SK-N-SH treated with all-trans-retinoic acid at 6 μM for 48 hours (cell line): Measurements from ENCODE around the gene UBAP1L.
"Not testable (repeated sequence)": the region's sequence is repeated elsewhere in the genome, so short reads cannot be mapped to it uniquely, and the experiment has no call there.

ENCODE experiments used
- ATAC-seq: fragments of 200-7000 bp; cut with Tn5 transposase; 3 replicates; pipeline ENCODE4 v1.9.1; 2020; ENCODE audit warnings: mild to moderate bottlenecking, moderate library complexity
- ARNTL ChIP-seq: fragments of 450-650 bp; formaldehyde crosslinking; IDR thresholded peaks from 2 replicates; pipeline ENCODE4 v1.5.0; 2020; ENCODE audit warnings: low read depth, mild to moderate bottlenecking, moderate library complexity, borderline replicate concordance
- BACH2 ChIP-seq: fragments of 250-450 bp; sonication (Bioruptor Pico); IDR thresholded peaks from 2 replicates; pipeline ENCODE4 v1.9.0; 2021; ENCODE audit warnings: mild to moderate bottlenecking, borderline replicate concordance
- ESRRG ChIP-seq: fragments of 250-450 bp; sonication (Bioruptor Pico); IDR thresholded peaks from 2 replicates; pipeline ENCODE4 v1.6.1; 2021; ENCODE audit warnings: mild to moderate bottlenecking
- OSR1 ChIP-seq: fragments of 250-450 bp; sonication (Bioruptor Pico); IDR thresholded peaks from 2 replicates; pipeline ENCODE4 v1.8.0; 2022; ENCODE audit warnings: moderate library complexity, mild to moderate bottlenecking, inconsistent platforms
- PPARA ChIP-seq: fragments of 250-450 bp; sonication (Bioruptor Pico); IDR thresholded peaks from 2 replicates; pipeline ENCODE4 v1.5.0; 2020; ENCODE audit warnings: mild to moderate bottlenecking, borderline replicate concordance
- RARB ChIP-seq: fragments of 250-450 bp; sonication (Bioruptor Pico); IDR thresholded peaks from 2 replicates; pipeline ENCODE4 v1.8.0; 2021; ENCODE audit warnings: mild to moderate bottlenecking, moderate library complexity
- TCF4 ChIP-seq: fragments of 250-450 bp; sonication (Bioruptor Pico); IDR thresholded peaks from 2 replicates; pipeline ENCODE4 v1.8.0; 2021; ENCODE audit warnings: mild to moderate bottlenecking, moderate library complexity, borderline replicate concordance
- ZFP3 ChIP-seq: fragments of 250-450 bp; sonication (Bioruptor Pico); IDR thresholded peaks from 2 replicates; pipeline ENCODE4 v1.5.0; 2020; ENCODE audit warnings: mild to moderate bottlenecking, moderate library complexity
- ZFP30 ChIP-seq: fragments of 450-650 bp; formaldehyde crosslinking; IDR thresholded peaks from 2 replicates; pipeline ENCODE4 v1.5.0; 2022; ENCODE audit warnings: mild to moderate bottlenecking, moderate library complexity
- ZNF70 ChIP-seq: fragments of 450-650 bp; formaldehyde crosslinking; IDR thresholded peaks from 2 replicates; pipeline ENCODE4 v1.5.0; 2020; ENCODE audit warnings: mild to moderate bottlenecking, moderate library complexity
- ZNF8 ChIP-seq: fragments of 450-650 bp; formaldehyde crosslinking; IDR thresholded peaks from 2 replicates; pipeline ENCODE4 v1.5.0; 2020; ENCODE audit warnings: mild to moderate bottlenecking, moderate library complexity
- TF ChIP-seq, protein P1 (sequence below): fragments of 250-450 bp; sonication (Bioruptor Pico); IDR thresholded peaks from 2 replicates; pipeline ENCODE4 v1.8.0; 2020; ENCODE audit warnings: mild to moderate bottlenecking, moderate library complexity, borderline replicate concordance
- TF ChIP-seq, protein P2 (sequence below): fragments of 250-450 bp; sonication (Bioruptor Pico); IDR thresholded peaks from 2 replicates; pipeline ENCODE4 v1.5.1; 2020; ENCODE audit warnings: low read depth, mild to moderate bottlenecking, moderate library complexity
- TF ChIP-seq, protein P3 (sequence below): fragments of 250-450 bp; sonication (Bioruptor Pico); IDR thresholded peaks from 2 replicates; pipeline ENCODE4 v1.5.1; 2021; ENCODE audit warnings: mild to moderate bottlenecking, moderate library complexity
- TF ChIP-seq, protein P4 (sequence below): fragments of 250-450 bp; sonication (Bioruptor Pico); IDR thresholded peaks from 2 replicates; pipeline ENCODE4 v1.5.0; 2020; ENCODE audit warnings: mild to moderate bottlenecking, moderate library complexity

Gene UBAP1L

DNA sequence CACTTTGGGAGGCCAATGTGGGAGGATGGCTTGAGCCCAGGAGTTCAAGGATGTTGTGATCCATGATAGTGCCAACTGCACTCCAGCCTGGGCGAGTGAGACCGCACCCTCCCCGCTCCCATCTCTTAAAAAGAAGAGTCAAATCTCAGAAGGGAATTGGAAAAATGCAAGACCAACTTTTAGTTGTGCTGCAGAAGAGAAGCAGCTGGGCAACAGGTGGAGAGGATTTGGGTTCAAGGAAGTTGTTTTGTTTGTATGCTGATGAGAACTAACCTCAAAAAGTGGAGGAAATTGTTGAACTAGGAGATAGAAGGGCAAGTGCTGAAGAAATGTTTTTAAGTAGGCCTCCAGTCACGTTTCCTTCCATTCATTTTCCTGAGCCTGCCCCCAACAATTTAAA lies 31.4 kb upstream of the UBAP1L start (continued):
- TF ChIP-seq, protein P1, sequence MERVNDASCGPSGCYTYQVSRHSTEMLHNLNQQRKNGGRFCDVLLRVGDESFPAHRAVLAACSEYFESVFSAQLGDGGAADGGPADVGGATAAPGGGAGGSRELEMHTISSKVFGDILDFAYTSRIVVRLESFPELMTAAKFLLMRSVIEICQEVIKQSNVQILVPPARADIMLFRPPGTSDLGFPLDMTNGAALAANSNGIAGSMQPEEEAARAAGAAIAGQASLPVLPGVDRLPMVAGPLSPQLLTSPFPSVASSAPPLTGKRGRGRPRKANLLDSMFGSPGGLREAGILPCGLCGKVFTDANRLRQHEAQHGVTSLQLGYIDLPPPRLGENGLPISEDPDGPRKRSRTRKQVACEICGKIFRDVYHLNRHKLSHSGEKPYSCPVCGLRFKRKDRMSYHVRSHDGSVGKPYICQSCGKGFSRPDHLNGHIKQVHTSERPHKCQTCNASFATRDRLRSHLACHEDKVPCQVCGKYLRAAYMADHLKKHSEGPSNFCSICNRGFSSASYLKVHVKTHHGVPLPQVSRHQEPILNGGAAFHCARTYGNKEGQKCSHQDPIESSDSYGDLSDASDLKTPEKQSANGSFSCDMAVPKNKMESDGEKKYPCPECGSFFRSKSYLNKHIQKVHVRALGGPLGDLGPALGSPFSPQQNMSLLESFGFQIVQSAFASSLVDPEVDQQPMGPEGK (CRISPR knock-in tag) = no peak
- TF ChIP-seq OSR1 (CRISPR knock-in tag) (no peak), TCF4 (CRISPR knock-in tag) (no peak), ZFP3 (CRISPR knock-in tag) (no peak), PPARA (CRISPR knock-in tag) (no peak), ZFP30 (CRISPR knock-in tag) (no peak), ZNF8 (CRISPR knock-in tag) (no peak)
- TF ChIP-seq, protein P2, sequence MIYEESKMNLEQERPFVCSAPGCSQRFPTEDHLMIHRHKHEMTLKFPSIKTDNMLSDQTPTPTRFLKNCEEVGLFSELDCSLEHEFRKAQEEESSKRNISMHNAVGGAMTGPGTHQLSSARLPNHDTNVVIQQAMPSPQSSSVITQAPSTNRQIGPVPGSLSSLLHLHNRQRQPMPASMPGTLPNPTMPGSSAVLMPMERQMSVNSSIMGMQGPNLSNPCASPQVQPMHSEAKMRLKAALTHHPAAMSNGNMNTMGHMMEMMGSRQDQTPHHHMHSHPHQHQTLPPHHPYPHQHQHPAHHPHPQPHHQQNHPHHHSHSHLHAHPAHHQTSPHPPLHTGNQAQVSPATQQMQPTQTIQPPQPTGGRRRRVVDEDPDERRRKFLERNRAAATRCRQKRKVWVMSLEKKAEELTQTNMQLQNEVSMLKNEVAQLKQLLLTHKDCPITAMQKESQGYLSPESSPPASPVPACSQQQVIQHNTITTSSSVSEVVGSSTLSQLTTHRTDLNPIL = no peak

DNA sequence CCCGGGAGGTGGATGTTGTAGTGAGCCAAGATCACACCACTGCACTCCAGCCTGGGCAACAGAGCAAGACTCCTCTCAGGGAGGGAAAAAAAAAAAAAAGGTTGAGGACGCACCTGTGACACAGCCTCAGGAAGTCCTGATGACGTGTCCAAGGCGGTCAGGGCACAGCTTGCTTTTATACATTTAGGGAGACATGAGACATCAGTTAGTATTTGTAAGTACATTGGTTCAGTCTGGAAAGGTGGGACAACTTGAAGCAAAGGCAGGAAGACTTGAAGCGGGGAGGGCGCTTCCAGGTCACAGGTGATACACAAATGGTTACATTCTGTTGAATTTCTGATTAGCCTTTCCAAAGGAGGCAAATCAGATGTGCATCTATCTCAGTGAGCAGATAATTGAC lies 23.6 kb upstream of the UBAP1L start:
- not testable (repeated sequence) for ATAC-seq

DNA sequence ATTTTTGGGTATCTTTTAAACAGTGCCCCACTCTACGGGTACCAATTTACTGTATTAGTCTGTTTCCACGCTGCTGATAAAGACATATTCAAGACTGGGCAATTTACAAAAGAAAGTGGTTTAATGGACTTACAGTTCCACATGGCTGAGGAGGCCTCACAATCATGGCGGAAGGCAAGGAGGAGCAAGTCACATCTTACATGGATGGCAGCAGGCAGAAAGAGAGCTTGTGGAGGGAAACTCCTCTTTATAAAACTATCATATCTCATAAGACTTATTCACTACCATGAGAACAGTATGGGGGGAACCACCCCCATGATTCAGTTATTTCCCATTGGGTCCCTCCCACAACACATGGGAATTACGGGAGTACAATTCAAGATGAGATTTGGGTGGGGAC lies 22.9 kb upstream of the UBAP1L start:
- not testable (repeated sequence) for ATAC-seq

DNA sequence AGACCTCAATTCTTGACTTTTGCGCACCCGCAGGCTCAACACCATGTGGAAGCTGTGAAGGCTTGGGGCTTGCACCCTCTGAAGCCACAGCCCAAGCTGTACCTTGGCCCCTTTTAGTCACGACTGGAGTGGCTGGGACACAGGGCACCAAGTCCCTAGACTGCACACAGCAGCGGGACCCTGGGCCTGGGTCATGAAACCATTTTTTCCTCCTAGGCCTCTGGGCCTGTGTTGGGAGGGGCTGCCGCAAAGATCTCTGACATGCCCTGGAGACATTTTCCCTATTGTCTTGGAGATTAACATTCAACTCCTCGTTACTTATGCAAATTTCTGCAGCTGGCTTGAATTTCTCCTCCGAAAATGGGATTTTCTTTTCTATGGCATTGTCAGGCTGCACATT lies 22.1 kb upstream of the UBAP1L start:
- ATAC-seq = not testable (repeated sequence)

DNA sequence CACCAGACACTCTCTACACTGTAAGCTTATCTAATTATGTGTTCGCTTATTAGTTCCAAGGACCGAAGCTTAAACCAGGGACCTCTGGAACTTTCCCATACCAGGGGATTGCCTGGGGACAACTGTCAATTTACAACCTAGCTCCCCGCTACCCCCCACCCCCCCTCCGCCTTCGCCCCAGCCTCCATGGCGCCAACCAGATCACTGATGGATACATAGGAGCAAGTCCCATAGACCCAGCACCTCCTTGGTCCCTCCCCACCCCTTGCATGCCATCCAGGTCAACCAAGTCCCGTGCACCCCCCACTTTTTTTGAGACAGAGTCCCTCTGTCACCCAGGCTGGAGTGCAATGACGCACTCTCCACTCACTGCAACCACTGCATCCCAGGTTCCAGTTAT lies 19.5 kb upstream of the UBAP1L start:
- TF ChIP-seq, protein P1 (CRISPR knock-in tag) = no peak
- TF ChIP-seq TCF4 (CRISPR knock-in tag) (no peak), ARNTL (no peak), ZNF8 (CRISPR knock-in tag) (no peak), ZFP3 (CRISPR knock-in tag) (no peak), RARB (CRISPR knock-in tag) (no peak), ZFP30 (CRISPR knock-in tag) (no peak), ZNF70 (CRISPR knock-in tag) (no peak), ESRRG (CRISPR knock-in tag) (no peak)
- TF ChIP-seq, protein P3, sequence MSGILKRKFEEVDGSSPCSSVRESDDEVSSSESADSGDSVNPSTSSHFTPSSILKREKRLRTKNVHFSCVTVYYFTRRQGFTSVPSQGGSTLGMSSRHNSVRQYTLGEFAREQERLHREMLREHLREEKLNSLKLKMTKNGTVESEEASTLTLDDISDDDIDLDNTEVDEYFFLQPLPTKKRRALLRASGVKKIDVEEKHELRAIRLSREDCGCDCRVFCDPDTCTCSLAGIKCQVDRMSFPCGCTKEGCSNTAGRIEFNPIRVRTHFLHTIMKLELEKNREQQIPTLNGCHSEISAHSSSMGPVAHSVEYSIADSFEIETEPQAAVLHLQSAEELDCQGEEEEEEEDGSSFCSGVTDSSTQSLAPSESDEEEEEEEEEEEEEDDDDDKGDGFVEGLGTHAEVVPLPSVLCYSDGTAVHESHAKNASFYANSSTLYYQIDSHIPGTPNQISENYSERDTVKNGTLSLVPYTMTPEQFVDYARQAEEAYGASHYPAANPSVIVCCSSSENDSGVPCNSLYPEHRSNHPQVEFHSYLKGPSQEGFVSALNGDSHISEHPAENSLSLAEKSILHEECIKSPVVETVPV = no peak
- ATAC-seq = no peak

DNA sequence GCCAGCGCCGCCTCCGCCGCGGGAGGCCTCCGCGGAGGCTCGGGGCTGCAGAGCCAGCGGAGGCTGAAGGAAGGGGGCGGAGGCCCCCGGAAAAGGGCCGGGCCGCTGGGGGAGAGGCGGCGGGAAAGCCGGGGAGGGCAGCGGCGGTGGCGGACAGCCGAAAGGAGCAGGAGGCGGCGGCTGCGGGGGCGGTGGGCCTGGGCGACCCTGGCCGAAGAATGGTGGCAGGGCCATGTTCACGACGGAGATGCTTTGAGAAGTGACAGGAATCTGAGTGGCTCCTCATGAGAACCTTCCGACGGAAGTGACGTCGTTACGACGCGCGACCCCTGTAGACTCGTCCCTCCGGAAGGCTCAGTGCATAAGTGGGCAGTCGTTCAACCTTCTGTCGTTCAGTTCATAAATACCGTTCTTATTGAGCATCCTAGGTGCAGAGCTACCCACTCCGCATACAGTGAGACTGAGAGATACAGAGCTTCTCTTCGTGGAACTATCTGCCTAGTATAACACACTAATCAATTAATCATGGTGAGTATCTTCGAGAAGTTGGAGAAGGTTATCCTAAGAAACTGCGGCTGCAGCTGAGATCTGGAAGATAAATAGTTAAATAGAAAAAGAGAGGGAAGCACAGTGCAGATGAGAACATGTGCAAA lies 18.7 kb upstream of the UBAP1L start, which contains the start of gene PDCD7:
Gene PDCD7, minus strand, starts transcription at position 261 of the 653 bp plus-strand sequence. Its CDS starts 27 bp downstream, at position 234.
- TF ChIP-seq BACH2 (CRISPR knock-in tag) = no peak
- no peak for TF ChIP-seq ZFP30 (CRISPR knock-in tag)
- TF ChIP-seq, protein P4, sequence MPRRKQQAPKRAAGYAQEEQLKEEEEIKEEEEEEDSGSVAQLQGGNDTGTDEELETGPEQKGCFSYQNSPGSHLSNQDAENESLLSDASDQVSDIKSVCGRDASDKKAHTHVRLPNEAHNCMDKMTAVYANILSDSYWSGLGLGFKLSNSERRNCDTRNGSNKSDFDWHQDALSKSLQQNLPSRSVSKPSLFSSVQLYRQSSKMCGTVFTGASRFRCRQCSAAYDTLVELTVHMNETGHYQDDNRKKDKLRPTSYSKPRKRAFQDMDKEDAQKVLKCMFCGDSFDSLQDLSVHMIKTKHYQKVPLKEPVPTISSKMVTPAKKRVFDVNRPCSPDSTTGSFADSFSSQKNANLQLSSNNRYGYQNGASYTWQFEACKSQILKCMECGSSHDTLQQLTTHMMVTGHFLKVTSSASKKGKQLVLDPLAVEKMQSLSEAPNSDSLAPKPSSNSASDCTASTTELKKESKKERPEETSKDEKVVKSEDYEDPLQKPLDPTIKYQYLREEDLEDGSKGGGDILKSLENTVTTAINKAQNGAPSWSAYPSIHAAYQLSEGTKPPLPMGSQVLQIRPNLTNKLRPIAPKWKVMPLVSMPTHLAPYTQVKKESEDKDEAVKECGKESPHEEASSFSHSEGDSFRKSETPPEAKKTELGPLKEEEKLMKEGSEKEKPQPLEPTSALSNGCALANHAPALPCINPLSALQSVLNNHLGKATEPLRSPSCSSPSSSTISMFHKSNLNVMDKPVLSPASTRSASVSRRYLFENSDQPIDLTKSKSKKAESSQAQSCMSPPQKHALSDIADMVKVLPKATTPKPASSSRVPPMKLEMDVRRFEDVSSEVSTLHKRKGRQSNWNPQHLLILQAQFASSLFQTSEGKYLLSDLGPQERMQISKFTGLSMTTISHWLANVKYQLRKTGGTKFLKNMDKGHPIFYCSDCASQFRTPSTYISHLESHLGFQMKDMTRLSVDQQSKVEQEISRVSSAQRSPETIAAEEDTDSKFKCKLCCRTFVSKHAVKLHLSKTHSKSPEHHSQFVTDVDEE (CRISPR knock-in tag) = 0 out of 2 replicates have a peak, but pooled peaks have one; percentile 39
- peak; percentile 94 for ATAC-seq
